Measurements from ENCODE around the gene AKAP10.
"Not testable (repeated sequence)": the region's sequence is repeated elsewhere in the genome, so short reads cannot be mapped to it uniquely, and the experiment has no call there.

The AKAP10 gene

DNA sequence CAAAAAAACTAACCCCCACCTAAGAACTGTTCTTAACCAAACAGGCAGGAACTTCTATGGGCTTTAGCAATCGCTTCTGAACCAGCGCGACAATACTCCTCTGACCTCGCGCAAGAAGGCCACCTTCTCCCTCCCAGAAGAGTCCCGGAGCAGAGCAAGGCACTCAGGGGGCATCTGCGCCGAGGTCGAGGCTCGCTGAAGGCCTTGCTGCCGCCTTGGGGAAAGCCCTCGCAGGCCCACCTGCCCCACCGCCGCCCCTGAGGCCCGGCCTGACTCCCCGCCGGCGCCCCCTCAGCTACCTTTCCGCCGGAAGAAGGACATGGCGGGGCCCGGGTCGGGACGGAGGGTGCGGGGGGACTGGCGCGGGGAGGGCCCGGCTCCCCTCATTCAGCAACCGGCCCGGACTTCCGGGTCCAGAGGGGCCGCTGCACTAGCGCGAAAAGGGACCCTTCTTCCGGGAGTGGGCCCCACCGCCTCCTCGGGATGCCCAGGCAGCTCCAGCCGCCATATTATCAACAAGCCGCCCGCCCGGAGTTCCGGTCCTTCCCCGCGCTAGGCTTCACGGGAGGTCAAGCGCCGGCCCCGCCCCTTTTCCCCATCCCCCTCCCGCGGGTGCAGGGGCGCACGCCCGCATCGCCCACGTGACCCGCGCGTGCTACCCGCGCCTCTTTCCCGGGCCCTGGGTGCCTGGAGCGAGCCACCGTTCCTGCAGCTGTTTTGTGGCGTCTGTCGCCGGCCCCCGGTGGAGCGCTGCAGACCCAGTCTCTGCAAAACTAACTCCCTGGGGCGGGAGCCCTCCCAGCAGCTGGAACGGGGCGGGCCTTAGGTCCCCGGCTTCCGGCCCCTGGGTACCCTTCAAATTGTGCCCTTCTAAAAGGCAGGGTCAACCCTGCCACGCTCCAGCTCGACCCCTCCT is at the start of gene AKAP10:
AKAP10 (minus strand) TSS at position 536 of the 916 bp plus-strand sequence; CDS start at position 387, 149 bp downstream.
- peak; percentile 67 to 96 (median 88) for DNase-seq

- no peak for DNase-seq
Observed at GRCh38 chr17:20026960-20027359, 49.3 kb upstream of the AKAP10 start.

DNA sequence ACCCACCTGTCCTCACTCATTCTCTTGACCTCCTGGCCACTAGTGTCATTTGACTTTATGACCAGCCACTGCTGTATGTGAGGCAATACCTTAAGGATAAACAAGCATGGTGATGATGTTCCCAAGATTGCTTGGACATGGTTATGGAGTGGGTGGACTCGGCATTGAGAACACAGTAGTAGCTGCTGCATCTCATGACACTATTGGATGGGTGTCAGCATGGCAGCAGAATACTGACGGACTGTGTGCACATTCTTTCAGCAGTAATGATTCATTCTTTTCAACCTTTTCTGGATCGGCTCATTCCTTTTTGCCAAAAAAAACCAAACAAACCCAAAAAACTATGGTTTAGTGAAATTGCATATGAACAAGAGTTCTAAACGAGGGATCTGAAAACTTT is 45.1 kb upstream of the AKAP10 start:
- DNase-seq: peak in 1 of 51 donors; percentile 32

GRCh38 chr17:20016475-20016992 is 38.9 kb upstream of the AKAP10 start:
- DNase-seq: not testable (repeated sequence)

DNA sequence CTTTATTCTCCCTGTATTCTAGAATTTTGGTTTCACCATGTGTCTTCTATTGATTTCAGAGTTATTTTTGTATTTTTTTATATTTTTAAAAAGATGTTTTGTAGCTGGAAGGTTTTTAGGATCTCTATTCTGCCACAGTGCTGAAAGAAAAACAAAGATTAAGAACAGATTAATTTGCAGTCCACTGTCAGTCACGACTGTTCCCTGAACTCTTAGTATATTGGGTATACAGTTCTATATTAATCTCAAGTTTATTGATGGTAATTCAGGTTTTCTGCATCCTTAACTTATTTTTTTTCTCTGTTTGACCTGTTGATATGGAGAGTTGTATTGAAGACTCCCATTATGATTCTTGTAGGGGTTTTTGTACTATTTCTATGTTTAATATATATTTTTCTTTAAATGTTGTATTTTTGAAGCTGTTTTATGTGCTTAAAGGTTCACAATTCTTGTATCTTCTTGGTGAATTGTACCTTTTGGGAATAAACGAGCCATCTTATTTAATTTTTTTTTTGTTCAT is 34.4 kb upstream of the AKAP10 start:
- DNase-seq: no peak

GRCh38 chr17:20010936-20011335 is 33.3 kb upstream of the AKAP10 start:
- no peak for DNase-seq

- peak in 34 of 51 donors; percentile 5 to 79 (median 36) for DNase-seq
Observed at GRCh38 chr17:20010099-20010863, 32.7 kb upstream of the AKAP10 start.

- peak in 38 of 51 donors; percentile 37 to 90 (median 70) for DNase-seq
Observed at GRCh38 chr17:20009302-20010098, 31.9 kb upstream of the AKAP10 start, which contains the start of gene SPECC1. TSS of gene SPECC1 (plus strand) at chr17:20009359. CDS start at chr17:20096652, 87,293 bp downstream.

- peak in 18 of 51 donors; percentile 24 to 86 (median 68) for DNase-seq
Observed at GRCh38 chr17:20009052-20009301, 31.3 kb upstream of the AKAP10 start.

- peak in 18 of 51 donors; percentile 22 to 70 (median 51) for DNase-seq
Observed at GRCh38 chr17:20008242-20009051, 30.8 kb upstream of the AKAP10 start.

GRCh38 chr17:19996502-19996901 is 18.9 kb upstream of the AKAP10 start:
- peak in 1 of 51 donors; percentile 8 for DNase-seq

- no peak for DNase-seq
Observed at GRCh38 chr17:19996086-19996485, 18.5 kb upstream of the AKAP10 start.

GRCh38 chr17:19992803-19993713 is 15.4 kb upstream of the AKAP10 start:
- peak in 49 of 51 donors; percentile 27 to 91 (median 77) for DNase-seq

DNA sequence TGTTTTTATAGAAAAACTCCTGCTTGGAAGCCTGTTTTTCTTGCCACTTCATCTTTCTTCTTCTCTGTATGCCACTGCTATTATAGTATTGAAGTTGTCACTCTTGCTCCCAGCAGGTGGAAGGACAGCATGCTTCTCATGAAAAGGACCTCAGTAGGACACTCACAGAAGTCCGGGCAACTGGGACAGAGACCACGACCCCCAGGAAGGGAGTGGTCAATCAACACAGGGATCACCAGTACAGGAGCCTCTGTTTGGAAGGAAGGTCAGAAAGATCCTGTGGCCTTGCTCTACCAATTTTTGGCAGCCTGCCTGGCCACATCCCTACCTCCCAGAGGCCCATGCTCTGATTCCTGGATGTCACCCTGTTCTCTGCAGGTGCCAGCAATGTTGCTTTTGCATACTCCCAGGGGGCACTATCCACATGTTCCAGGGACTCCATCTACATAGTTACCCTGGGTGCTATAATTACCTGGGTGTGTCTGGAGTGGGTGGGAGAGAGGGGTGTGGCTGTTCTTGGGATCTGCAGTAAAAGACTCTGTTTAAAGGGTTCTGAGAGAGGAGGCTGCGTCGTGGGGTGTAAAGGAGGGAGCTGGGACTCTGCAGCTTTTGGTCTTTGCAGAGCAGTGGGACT is 13.7 kb upstream of the AKAP10 start:
- peak in 1 of 51 donors; percentile 25 for DNase-seq

DNA sequence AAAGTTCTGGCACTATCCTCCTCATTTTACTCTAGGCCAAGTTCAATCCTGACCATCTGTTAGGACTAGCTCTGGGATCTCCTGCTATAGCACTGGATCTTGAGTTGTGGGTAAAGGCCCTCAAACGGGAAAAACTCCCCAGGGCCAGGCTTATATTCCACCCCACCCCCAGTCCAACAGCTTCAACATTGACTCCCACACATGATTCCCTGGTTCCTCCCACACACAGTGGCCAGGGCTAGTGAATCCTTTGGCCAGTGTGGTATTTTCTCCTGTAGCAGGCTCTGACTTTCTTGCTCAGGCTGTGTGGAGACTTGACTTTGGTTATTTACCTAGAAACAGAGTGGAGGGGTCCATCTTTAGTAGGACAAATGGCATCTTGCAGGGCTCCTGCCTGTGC is 10.3 kb upstream of the AKAP10 start:
- no peak for DNase-seq

- DNase-seq: no peak
Observed at GRCh38 chr17:19986941-19987861, 9.6 kb upstream of the AKAP10 start.

Data from hypothalamus (tissue), 51 donors.